Lower lobe of right lung (tissue), 2 donors: ENCODE results near the gene GAS2. TPM values are rescaled to one million over a fixed set of nuclear protein-coding genes. Genes with fewer than 3 reads are reported as not detected.

Source experiments
- ATAC-seq, 2 donors: fragments of 200-7000 bp; cut with Tn5 transposase; one replicate each; pipeline ENCODE4 v1.9.1; 2020 to 2022; ENCODE audit warnings: mild to moderate bottlenecking in 2 of 2, moderate library complexity in 2 of 2
- DNase-seq: peaks from one replicate; pipeline ENCODE4 v3.0.0-alpha.2; 2020
- H3K27ac ChIP-seq: fragments of 200-600 bp; one replicate; pipeline ENCODE4 v1.8.0; 2022
- H3K27me3 ChIP-seq: fragments of 200-600 bp; one replicate; pipeline ENCODE4 v1.8.0; 2022; ENCODE audit warnings: low read depth
- H3K36me3 ChIP-seq: fragments of 200-600 bp; one replicate; pipeline ENCODE4 v1.8.0; 2022; ENCODE audit warnings: mild to moderate bottlenecking
- H3K4me1 ChIP-seq: fragments of 200-600 bp; one replicate; pipeline ENCODE4 v1.8.0; 2022
- H3K4me3 ChIP-seq: fragments of 200-600 bp; one replicate; pipeline ENCODE4 v1.8.0; 2022; ENCODE audit warnings: mild to moderate bottlenecking
- H3K9me3 ChIP-seq: fragments of 200-600 bp; one replicate; pipeline ENCODE4 v1.8.0; 2022
- CTCF ChIP-seq: fragments of 200-600 bp; IDR thresholded peaks from one replicate; pipeline ENCODE4 v1.8.0; 2022; ENCODE audit warnings: antibody characterized with exemption, mild to moderate bottlenecking
- intact Hi-C: fragments of 100-400 bp; cut with DNase I; formaldehyde crosslinking; loops from one replicate; pipeline ENCODE4 v1.11.0; 2022
- total RNA-seq: library from RNA; stranded (reverse); fragmentation: NEBNext Ultra II Directional; extraction: Animal tissue kit (Norgen Biotek cat#: 25700); gene quantifications from one replicate; pipeline ENCODE4 v1.2.1, GENCODE V29; 2021
- donor health status: DM: no; HTN: yes; CAD: no; lungs with severe emphysema.

The GAS2 gene
- total RNA-seq, 1 donor from 2014 or later = 2.6 TPM

- Histone ChIP-seq H3K4me1 (no peaks in the 10 kb centered on the region), H3K27ac (no peak overlapping the region), H3K27me3 (no peaks in the 10 kb centered on the region), H3K9me3 (no peaks in the 10 kb centered on the region), H3K4me3 (no peak overlapping the region), H3K36me3 (no peaks in the 10 kb centered on the region)
- no peak for ATAC-seq
- intact Hi-C loops = no loop called here
- no peak for TF ChIP-seq CTCF
- no peak for DNase-seq
Observed at GRCh38 chr11:22730319-22730718, 63.9 kb downstream of the GAS2 start.

GRCh38 chr11:22732588-22732987 is 66.2 kb downstream of the GAS2 start:
- Histone ChIP-seq H3K9me3 (no peaks in the 10 kb centered on the region), H3K27me3 (no peaks in the 10 kb centered on the region), H3K36me3 (no peaks in the 10 kb centered on the region), H3K27ac (no peak overlapping the region), H3K4me3 (no peak overlapping the region), H3K4me1 (no peaks in the 10 kb centered on the region)
- ATAC-seq (no peak), DNase-seq (no peak)
- intact Hi-C loops = no loop called here
- no peak for TF ChIP-seq CTCF

GRCh38 chr11:22733475-22734248 is 67.3 kb downstream of the GAS2 start:
- ATAC-seq (no peak), DNase-seq (no peak)
- no peak for TF ChIP-seq CTCF
- Histone ChIP-seq H3K36me3 (no peaks in the 10 kb centered on the region), H3K4me3 (no peak overlapping the region), H3K9me3 (no peaks in the 10 kb centered on the region), H3K4me1 (no peaks in the 10 kb centered on the region), H3K27me3 (no peaks in the 10 kb centered on the region), H3K27ac (no peak overlapping the region)
- intact Hi-C loops = no loop called here

- H3K4me1 ChIP-seq = no peaks in the 10 kb centered on the region
- no peak for ATAC-seq
- H3K9me3 ChIP-seq = no peaks in the 10 kb centered on the region
- H3K4me3 ChIP-seq = no peak overlapping the region
- no peak for TF ChIP-seq CTCF
- intact Hi-C loops = no loop called here
- no peaks in the 10 kb centered on the region for H3K27me3 ChIP-seq
- DNase-seq = no peak
- no peaks in the 10 kb centered on the region for H3K36me3 ChIP-seq
- H3K27ac ChIP-seq = no peak overlapping the region
Observed at GRCh38 chr11:22734628-22735345, 68.4 kb downstream of the GAS2 start.

- H3K27ac ChIP-seq = no peak overlapping the region
- H3K27me3 ChIP-seq = no peaks in the 10 kb centered on the region
- H3K9me3 ChIP-seq = no peaks in the 10 kb centered on the region
- no peak for TF ChIP-seq CTCF
- DNase-seq (no peak), ATAC-seq (no peak)
- H3K36me3 ChIP-seq = no peaks in the 10 kb centered on the region
- no peaks in the 10 kb centered on the region for H3K4me1 ChIP-seq
- intact Hi-C loops = no loop called here
- no peak overlapping the region for H3K4me3 ChIP-seq
Observed at GRCh38 chr11:22742157-22742613, 75.8 kb downstream of the GAS2 start.
